HUES64 (cell line): ENCODE data around the gene KRT1.

ENCODE experiments used
- H3K27ac ChIP-seq: 2 replicates; pipeline ENCODE4 v1.7.0; 2013; ENCODE audit warnings: low read depth, low read length, inconsistent platforms
- H3K27me3 ChIP-seq: 2 replicates; pipeline ENCODE4 v1.6.1; 2013; ENCODE audit warnings: mild to moderate bottlenecking, low read length; ENCODE audit not compliant: insufficient read depth
- H3K36me3 ChIP-seq: 2 replicates; pipeline ENCODE4 v1.6.1; 2013; ENCODE audit warnings: mild to moderate bottlenecking, low read length; ENCODE audit not compliant: insufficient read depth
- H3K4me1 ChIP-seq: 2 replicates; pipeline ENCODE4 v1.6.1; 2013; ENCODE audit warnings: mild to moderate bottlenecking, low read length, moderate library complexity; ENCODE audit not compliant: insufficient read depth
- H3K4me3 ChIP-seq: 2 replicates; pipeline ENCODE4 v1.5.1; 2013; ENCODE audit warnings: mild to moderate bottlenecking, low read length, moderate library complexity
- H3K9ac ChIP-seq: 2 replicates; pipeline ENCODE4 v1.6.1; 2013; ENCODE audit warnings: mild to moderate bottlenecking, low read depth, low read length
- H3K9me3 ChIP-seq: 2 replicates; pipeline ENCODE4 v1.6.1; 2013; ENCODE audit warnings: low read depth, low read length; ENCODE audit not compliant: insufficient read depth
- WGBS: fragments of 150-250, 120-280 bp; methylation state at CpG from one replicate; pipeline ENCODE4 v1.1.7; 2013; ENCODE audit warnings: missing lambda C conversion rate; 5-methylcytosine and 5-hydroxymethylcytosine counted together

The KRT1 gene

DNA sequence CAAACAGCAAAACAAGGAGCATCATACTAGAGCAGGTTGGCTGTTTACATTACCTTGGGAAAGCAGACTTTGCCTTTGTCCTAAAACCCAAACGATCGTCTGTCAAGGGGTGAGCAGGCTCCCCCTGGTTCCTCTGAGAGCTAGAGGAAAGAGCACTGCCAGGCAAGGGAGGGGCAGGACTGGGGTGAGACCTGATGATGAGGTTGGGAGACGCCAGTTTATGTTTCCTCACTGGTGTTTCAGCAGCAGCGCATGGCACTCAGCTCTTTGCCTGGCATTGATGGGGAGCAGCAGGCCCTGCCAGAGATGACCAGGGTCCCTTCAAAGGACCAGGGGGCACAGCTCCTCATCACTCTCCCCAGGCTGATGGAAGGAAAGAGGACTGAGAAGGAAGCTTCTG, 20.3 kb downstream of the KRT1 start:
- H3K36me3 ChIP-seq, result no peaks in the 10 kb centered on the region
- no peaks in the 10 kb centered on the region for H3K4me1 ChIP-seq
- no peak overlapping the region for H3K27ac ChIP-seq
- H3K4me3 ChIP-seq, result no peak overlapping the region
- no peak overlapping the region for H3K9ac ChIP-seq
- H3K27me3 ChIP-seq, result no peaks in the 10 kb centered on the region
- no peaks in the 10 kb centered on the region for H3K9me3 ChIP-seq
- WGBS, result 93% methylated on average over 4 of the region's 4 CpGs

DNA sequence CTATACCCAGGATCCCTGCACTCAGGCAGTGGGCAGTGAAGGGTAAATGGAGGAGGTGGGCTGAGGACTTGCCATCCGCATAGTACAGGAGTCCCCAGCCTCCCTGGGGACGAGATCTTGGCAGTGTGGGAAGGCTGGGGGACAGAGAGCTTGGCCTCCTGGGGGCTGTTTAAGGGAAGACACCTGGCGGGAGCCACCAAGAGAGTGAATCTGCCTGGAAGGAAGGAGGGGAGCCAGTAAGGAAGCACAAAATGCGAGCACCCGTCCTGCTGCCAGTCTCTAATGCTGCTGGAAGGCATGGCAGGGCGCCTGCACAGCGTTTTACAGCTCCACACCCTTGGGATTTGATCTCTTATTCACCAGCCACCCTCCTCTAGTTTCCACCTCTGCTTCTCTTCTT, 20.8 kb downstream of the KRT1 start:
- Histone ChIP-seq H3K36me3 (no peaks in the 10 kb centered on the region), H3K9me3 (no peaks in the 10 kb centered on the region), H3K27me3 (no peaks in the 10 kb centered on the region), H3K4me1 (no peaks in the 10 kb centered on the region), H3K27ac (no peak overlapping the region), H3K9ac (no peak overlapping the region), H3K4me3 (no peak overlapping the region)
- WGBS, result 87% methylated on average over 7 of the region's 7 CpGs

- Histone ChIP-seq H3K27ac (no peak overlapping the region), H3K36me3 (no peaks in the 10 kb centered on the region), H3K4me1 (no peaks in the 10 kb centered on the region), H3K27me3 (no peaks in the 10 kb centered on the region; the same call in 1 of the 2 replicates), H3K4me3 (no peak overlapping the region), H3K9ac (no peak overlapping the region), H3K9me3 (no peaks in the 10 kb centered on the region)
- 89% methylated on average over 4 of the region's 4 CpGs for whole genome bisulfite sequencing
These were observed 22.0 kb downstream of the KRT1 start for GRCh38 chr12:52658196-52658595.

DNA sequence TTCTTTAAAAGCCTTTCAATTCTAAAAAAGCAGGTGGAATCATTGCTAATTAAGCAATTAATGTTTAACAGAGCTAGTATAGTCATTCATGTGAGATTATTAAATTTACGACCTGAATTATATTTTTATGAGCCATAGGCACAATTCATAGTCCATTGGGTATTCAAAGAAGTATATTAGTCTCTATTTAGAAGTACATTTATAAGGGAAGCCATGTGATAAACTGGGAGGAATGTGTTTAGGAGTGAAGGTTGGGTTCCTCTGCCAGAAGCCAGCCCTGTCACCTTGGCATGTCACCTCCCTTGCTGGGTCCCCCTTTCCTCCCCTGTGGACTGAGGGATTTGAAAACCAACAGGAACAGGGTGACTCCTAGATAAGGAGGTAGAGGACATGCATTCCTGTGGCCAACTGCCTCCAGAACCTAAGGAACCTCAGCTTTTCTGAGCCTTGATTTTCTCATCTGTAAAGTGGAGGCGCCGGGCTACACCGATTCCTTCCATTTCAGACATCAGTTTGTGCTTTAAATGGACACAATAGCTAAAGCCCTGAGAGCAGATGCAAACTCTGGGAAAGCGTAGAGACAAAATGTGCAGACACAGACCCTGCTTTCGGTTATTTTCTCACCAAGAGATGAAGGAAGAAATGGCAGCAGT, 22.8 kb downstream of the KRT1 start:
- Histone ChIP-seq H3K36me3 (no peaks in the 10 kb centered on the region), H3K27me3 (no peaks in the 10 kb centered on the region; the same call in 1 of the 2 replicates), H3K4me3 (no peak overlapping the region), H3K9ac (no peak overlapping the region), H3K4me1 (no peaks in the 10 kb centered on the region), H3K27ac (no peak overlapping the region), H3K9me3 (0 out of 2 replicates have a peak, but pooled peaks cover under 1% of the 10 kb centered on the region)
- WGBS, result 81% methylated on average over 5 of the region's 6 CpGs

DNA sequence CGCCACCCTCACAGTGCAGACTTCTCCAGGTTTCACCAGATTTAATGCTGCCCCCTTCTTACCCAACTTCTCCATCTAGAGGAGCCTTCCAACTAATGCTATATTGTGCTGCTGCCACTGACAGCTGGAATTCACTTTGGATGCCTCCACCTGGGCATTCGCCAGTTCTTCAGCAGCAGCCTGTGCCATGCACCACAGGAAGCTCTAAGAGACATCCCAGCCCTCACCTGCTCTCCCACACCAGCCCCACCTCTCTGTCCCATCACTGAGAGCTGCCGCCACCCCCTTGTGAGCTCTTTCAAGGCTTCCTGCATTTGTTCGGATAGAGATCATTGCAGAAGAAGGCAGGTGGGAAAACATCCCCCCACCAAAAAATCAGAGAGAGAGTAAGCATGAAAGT, 23.6 kb downstream of the KRT1 start:
- Histone ChIP-seq H3K36me3 (no peaks in the 10 kb centered on the region), H3K27me3 (no peaks in the 10 kb centered on the region; the same call in 1 of the 2 replicates), H3K4me3 (no peak overlapping the region), H3K9me3 (peaks cover 3% of the 10 kb centered on the region; the same call in 1 of the 2 replicates), H3K9ac (no peak overlapping the region), H3K4me1 (no peaks in the 10 kb centered on the region), H3K27ac (no peak overlapping the region)
- 95% methylated on average over 4 of the region's 4 CpGs for WGBS

GRCh38 chr12:52655720-52656124, 24.5 kb downstream of the KRT1 start:
- WGBS, result 89% methylated on average over 8 of the region's 8 CpGs
- Histone ChIP-seq H3K9ac (no peak overlapping the region), H3K9me3 (peaks cover 3% of the 10 kb centered on the region; the same call in 1 of the 2 replicates), H3K27me3 (no peaks in the 10 kb centered on the region; the same call in 1 of the 2 replicates), H3K27ac (no peak overlapping the region), H3K36me3 (no peaks in the 10 kb centered on the region), H3K4me3 (no peak overlapping the region), H3K4me1 (no peaks in the 10 kb centered on the region)

DNA sequence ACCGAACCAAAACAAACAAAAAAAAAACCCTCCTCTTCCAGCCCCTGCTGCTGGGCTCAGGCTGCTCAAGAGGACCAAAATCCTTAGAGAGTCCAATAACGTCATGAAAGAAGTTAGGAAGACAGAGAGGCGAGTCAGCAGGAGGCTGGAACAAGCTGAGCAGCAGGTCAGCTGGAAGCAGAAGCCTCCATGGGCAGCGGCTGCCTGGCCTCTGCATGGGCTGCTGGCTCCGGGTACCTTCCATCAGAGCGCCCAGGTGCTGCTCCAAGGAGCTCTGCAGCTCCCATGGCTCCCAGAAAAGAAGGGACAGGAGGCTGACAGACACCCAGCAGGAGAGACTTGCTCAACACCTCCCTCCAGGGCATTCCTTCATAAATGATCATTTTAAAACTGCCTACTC, 25.0 kb downstream of the KRT1 start:
- Histone ChIP-seq H3K4me3 (no peak overlapping the region), H3K9ac (no peak overlapping the region), H3K27ac (no peak overlapping the region), H3K9me3 (peaks cover 3% of the 10 kb centered on the region; the same call in 1 of the 2 replicates), H3K36me3 (no peaks in the 10 kb centered on the region), H3K4me1 (no peaks in the 10 kb centered on the region), H3K27me3 (no peaks in the 10 kb centered on the region; the same call in 1 of the 2 replicates)
- 79% methylated on average over 6 of the region's 6 CpGs for WGBS

DNA sequence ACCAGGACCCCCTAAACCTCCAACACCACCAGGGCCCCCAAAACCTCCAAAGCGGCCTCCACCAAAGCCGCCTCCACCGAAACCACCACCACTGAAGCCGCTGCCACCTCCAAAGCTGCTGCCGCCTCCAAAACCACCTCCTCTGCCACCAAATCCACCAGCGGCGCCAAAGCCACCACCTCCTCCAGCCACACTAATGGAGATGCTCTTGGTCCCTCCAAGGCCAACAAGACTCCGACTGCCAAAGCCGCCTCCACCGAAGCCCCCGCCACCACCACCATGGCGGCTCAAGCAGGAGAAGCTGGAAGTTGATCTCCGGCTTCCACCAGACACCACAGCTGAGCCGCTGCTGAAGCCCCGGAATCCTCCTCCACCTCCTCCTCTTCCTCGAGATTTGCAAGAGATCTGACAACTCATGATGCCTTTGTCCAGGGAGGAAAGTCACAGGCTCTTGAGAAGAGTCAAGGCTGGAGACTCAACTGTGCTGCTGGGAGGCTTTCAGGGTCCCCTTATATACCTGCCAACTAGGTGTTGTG, 28.4 kb downstream of the KRT1 start, which contains the start of gene KRT2:
TSS of gene KRT2 (minus strand) at position 486 of the 536 bp plus-strand sequence. CDS start at position 417, 69 bp downstream.
- 90% methylated on average over 16 of the region's 16 CpGs for WGBS
- Histone ChIP-seq H3K4me1 (no peaks in the 10 kb centered on the region), H3K27ac (no peak within 1 kb of the TSS), H3K36me3 (no peaks in the 10 kb centered on the region), H3K9me3 (peaks cover 3% of the 10 kb centered on the region; the same call in 1 of the 2 replicates), H3K27me3 (no peaks in the 10 kb centered on the region; the same call in 1 of the 2 replicates), H3K9ac (no peak within 1 kb of the TSS), H3K4me3 (no peak within 1 kb of the TSS)

DNA sequence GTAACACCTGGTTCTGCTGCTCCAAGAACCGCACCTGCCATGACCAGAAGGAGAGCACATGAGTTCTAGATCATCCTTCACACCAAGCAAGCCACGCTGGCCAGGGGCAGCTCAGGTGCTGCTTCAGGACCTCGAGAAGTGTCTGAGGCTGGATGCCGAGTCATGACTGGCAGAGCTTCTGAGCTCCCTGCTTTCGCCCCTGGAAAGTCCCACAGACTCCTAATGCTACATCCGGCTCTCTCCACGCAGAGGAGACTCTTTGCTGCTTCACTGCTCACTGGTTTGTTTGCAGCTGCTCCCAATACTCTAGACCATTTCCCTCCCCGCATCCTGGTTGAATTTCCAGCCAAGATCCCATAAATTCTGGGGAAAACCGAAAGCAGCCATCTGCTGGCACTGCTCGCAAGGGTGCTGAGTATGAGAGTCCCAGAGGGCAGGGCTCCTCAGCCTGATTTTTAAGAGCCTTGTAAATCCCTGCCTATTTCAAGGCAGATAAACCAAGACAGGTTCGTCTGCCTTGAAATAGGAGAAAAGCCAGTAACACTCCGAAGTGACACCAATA, 29.6 kb downstream of the KRT1 start:
- H3K4me1 ChIP-seq, result no peaks in the 10 kb centered on the region
- no peaks in the 10 kb centered on the region for H3K36me3 ChIP-seq
- no peak overlapping the region for H3K4me3 ChIP-seq
- no peaks in the 10 kb centered on the region; the same call in 1 of the 2 replicates for H3K27me3 ChIP-seq
- H3K27ac ChIP-seq, result no peak overlapping the region
- peaks cover 3% of the 10 kb centered on the region; the same call in 1 of the 2 replicates for H3K9me3 ChIP-seq
- H3K9ac ChIP-seq, result no peak overlapping the region
- 93% methylated on average over 12 of the region's 12 CpGs for WGBS

DNA sequence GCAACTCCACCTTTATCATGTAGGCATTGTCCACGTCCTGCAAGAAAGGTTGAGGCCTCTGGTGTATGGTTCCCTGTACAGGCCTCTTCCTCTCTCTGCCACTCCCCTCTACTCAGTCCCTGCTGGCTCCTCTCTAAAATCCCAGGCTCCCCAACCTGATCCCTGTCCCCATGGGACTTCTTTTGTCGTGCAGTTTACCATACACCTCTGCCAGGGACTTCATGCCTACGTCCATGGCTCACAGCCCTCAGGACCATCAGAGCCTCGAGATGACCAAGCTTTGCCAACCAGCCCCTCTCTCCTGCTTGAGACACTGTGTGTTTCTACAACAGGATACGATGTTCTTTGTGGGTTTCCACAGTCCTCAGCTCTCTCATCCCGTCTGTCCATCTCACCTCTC, 31.1 kb downstream of the KRT1 start:
- peaks cover 3% of the 10 kb centered on the region; the same call in 1 of the 2 replicates for H3K9me3 ChIP-seq
- H3K27me3 ChIP-seq, result no peaks in the 10 kb centered on the region; the same call in 1 of the 2 replicates
- WGBS, result 88% methylated on average over 6 of the region's 6 CpGs

GRCh38 chr12:52648012-52648550, 32.1 kb downstream of the KRT1 start:
- Histone ChIP-seq H3K27me3 (no peaks in the 10 kb centered on the region), H3K27ac (no peak overlapping the region), H3K36me3 (no peaks in the 10 kb centered on the region), H3K9me3 (peaks cover 3% of the 10 kb centered on the region; the same call in 1 of the 2 replicates), H3K9ac (no peak overlapping the region), H3K4me1 (no peaks in the 10 kb centered on the region), H3K4me3 (no peak overlapping the region)
- 97% methylated on average over 8 of the region's 8 CpGs for WGBS

More for the DNA sequence above, 31.1 kb downstream of the KRT1 start:
- H3K4me3 ChIP-seq, result no peak overlapping the region
- no peak overlapping the region for H3K27ac ChIP-seq
- no peak overlapping the region for H3K9ac ChIP-seq
- no peaks in the 10 kb centered on the region for H3K4me1 ChIP-seq
- H3K36me3 ChIP-seq, result no peaks in the 10 kb centered on the region
